Measurements from ENCODE around the gene MAP2K3.

The MAP2K3 gene

DNA sequence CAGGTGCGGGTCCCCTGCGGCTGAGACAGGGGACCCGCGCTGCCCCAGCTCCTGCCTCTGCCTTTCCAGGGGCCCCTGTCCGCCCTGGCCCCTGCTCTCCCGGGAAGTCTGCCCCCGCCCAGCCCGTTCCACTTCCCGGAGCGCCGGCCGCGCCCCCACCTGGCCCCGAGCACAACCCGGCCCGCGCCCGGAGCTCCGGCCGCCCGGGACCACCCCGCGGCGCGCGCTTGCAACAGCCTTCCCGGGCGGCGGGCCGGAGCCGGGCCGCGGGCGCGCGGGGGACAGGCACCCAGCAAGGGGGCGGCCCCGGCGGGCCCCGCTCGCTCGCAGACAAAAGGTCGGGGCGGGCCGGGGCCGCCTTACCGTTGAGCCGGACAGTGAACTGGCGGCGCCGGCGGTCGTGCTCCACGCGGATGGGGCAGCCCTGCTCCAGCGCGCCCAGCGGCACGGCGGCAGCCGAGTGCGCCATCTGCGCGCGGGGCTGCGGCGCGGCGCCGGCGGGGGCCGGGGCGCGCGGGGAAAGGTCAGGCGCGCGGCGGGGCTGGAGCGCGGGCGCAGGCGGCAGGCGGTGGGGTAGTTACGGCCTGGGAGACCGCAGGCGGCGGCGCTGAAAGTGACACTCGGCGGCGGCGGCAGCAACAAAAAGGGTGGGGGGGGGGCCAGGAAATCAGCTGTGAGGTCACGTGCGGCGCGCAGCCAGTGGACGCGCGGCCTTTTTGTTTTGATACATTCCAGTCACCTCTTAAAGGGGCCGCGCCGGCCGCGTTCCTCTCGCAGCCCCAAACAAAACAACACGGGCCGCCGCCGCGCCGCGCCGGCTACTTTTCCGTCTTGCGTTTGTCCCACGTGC, 31.5 kb upstream of the MAP2K3 start, which contains the start of gene NATD1:
Gene NATD1, minus strand, starts transcription at position 615 of the 850 bp plus-strand sequence. Its CDS starts 146 bp downstream, at position 469.
- DNase-seq (ENCODE audit: low spot score): peak; percentile 93

DNA sequence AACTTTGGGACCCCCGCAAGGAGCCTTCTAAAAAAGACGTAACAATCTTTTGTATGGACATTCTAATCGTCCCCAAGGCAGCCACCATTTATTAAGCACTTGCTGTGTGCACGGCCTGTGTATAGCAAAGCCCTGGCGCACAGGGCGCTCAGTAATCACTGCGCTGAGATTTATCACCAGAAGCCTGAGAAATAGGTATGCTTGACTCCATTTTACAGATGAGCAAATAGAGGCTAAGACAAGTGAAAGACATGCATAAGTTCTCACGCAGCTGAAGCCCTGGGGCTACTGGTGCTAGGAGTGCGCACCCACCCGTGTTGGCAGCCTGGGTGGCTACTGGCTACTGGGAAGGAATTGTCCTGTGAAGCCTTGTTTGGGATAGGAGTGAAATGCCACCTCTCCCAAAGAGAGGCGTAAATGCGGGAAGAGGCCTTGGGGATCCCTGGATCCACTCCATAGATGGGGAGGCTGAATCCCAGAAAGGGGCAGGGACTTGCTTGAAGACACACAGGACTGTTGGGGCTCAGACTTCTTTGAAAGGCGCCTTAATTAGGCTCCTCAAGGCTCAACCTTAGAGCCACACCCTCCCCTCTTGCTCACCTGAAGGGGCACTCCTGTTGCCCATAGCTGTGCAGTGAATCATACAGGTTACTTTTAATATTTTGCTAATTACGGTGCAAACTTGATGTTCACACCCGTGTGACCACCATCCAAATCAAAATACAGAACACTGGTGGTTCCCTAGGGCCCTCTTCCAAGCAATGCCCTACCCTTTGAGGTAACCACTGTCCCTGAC, 30.7 kb upstream of the MAP2K3 start:
- no peak for DNase-seq (ENCODE audit: low spot score)

- no peak for DNase-seq (ENCODE audit: low spot score)
Observed at GRCh38 chr17:21258593-21258992, 25.9 kb upstream of the MAP2K3 start.

DNA sequence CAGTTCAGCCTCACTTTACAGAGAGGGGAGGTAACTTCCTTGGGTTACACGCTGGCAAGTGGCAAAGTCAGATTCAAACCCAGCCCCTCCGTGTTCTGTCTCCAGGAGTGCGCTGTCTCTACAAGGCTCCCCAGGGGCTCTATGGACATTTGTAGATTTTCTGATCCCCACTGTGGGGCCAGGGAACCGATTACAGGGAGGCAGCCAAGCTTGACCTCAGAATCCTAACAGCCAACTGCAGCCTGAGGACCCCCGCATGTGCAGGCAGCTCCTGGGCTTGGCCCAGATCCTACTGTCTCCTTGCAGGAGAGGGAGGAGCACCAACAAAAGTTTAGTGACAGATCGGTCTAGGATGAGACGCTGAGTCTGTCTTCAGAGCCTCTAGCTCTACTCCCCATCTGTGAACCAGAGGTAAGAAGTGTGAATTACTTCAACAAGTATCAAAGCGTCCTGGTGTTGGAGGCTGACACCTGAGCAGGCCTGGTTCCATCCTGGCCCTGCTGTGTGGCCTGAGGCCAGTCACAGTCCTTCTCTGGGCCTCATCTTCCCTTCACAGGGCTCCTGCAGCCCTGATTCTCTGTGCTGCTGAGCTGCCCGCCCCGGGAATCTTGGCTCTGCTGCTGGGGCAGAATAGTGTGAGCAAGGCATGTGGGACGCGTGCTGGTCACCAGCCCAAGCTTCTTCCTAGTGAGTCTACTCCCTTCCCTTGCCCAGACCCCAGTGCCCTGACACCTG, 22.1 kb upstream of the MAP2K3 start:
- DNase-seq (ENCODE audit: low spot score): no peak

GRCh38 chr17:21263376-21263775, 21.1 kb upstream of the MAP2K3 start:
- DNase-seq (ENCODE audit: low spot score): no peak

- DNase-seq (ENCODE audit: low spot score): no peak
Observed at GRCh38 chr17:21268596-21269188, 15.8 kb upstream of the MAP2K3 start.

GRCh38 chr17:21269394-21269793, 15.1 kb upstream of the MAP2K3 start:
- no peak for DNase-seq (ENCODE audit: low spot score)

GRCh38 chr17:21271454-21272183, 12.9 kb upstream of the MAP2K3 start:
- no peak for DNase-seq (ENCODE audit: low spot score)

GRCh38 chr17:21272250-21272649, 12.3 kb upstream of the MAP2K3 start:
- no peak for DNase-seq (ENCODE audit: low spot score)

DNA sequence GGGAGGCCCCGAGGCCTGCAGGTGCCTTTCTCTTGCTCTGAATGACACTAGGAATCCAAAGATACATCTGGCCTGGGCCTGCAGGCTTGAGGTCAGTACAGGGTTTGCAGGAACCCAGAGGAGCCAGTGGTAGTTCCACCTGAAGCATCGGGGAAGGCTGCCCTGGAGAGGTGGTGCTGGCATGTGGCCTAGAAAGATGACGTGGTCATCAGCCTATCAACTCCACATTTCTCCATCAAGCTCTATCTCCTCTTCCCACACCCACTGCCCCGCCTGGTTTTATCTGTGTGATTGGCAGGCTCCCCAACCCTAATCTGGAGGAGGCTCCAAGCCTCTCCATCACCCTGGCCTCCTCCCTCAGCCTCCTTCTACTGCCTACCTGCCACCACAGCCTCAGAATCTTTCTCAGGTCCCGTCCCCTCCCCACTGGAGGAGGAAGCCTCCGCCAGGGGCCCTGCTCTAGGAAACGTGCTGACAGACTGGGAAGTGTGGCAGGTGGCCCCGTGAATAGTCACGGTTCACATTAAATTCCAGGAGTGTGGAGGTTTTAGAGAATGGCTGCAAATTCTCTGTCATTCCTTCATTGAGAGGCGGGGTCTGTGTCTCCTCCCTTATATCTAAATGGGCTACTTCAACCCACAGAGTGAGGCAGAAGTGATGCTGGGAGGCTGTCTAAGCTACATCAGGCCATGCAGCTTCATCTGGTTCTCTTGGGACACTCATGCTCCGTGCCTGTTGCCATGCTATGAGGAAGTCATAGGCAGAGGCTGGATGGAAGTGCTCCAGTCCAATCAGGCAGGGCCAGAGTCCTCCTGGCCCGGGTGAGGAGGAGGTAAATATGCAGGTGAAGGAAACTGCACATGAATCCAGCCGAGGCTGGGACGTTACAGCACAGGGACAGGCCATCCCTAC, 11.4 kb upstream of the MAP2K3 start:
- DNase-seq (ENCODE audit: low spot score): no peak

DNA sequence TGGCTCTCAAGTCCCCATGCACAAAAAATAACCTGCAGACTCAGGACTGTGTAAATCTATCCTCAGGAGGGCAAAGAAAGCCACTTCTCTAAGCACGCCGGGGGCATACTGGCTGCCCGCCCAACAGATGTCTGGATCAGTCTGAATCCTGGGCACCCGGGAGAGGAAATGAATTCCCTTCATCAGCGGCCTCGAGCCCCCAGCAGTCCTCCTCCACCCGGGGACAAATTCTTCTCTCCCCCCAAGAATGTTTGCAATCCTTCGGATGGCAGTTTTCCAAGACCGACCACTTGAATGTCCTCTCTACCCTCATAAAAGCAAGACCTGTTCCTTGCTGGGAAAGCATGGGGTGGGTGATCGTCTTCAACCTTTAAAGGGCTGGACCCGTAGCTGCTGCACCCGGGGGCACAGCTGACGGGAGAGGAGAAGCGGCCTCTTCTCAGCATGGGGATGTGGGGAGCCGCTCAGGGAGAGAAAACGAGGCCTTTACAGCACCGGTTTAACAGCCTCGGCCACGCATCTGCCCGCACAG, 9.4 kb upstream of the MAP2K3 start:
- DNase-seq (ENCODE audit: low spot score): no peak

GRCh38 chr17:21275579-21276263, 8.8 kb upstream of the MAP2K3 start:
- DNase-seq (ENCODE audit: low spot score): peak; percentile 98

- DNase-seq (ENCODE audit: low spot score): no peak
Observed at GRCh38 chr17:21276264-21276588, 8.3 kb upstream of the MAP2K3 start.

DNA sequence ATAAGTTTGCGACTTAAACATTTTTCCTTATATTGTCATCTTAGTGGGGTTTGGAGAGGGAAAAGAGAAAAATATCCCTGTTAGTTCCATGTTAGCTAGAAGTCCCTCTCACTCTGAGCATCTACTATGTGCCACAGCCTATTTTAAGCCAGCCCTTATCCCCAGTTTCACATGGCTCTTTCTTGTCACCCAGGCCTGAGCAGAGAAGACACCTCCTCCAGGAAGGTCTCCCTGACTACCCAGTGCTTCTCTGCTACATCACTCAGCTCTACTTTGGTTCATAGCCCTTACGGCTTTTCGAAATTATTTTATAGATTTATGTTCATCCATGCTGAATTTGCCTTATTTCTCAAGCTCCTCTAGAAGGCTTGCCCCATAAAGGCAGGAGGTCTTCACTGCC, 7.2 kb upstream of the MAP2K3 start:
- no peak for DNase-seq (ENCODE audit: low spot score)

GRCh38 chr17:21278450-21279197, 5.9 kb upstream of the MAP2K3 start:
- DNase-seq (ENCODE audit: low spot score): no peak

DNA sequence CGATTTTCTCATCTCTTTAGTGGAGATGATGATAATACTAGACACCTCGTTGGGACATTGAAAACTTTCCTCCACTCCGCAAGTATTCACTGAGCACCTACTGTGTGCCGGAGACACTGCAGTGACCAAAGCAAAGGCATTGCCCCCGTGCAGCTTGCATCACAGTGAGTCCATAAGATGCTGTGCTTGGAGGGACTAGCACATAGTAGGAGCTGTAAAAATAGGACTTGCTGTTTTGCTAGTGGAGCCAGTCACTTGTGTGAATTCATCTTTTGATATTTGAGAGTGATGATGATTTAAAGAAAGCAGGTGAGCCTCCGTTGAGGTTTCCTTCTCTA, 5.3 kb upstream of the MAP2K3 start:
- no peak for DNase-seq (ENCODE audit: low spot score)

GRCh38 chr17:21279582-21279981, 4.9 kb upstream of the MAP2K3 start:
- no peak for DNase-seq (ENCODE audit: low spot score)

DNA sequence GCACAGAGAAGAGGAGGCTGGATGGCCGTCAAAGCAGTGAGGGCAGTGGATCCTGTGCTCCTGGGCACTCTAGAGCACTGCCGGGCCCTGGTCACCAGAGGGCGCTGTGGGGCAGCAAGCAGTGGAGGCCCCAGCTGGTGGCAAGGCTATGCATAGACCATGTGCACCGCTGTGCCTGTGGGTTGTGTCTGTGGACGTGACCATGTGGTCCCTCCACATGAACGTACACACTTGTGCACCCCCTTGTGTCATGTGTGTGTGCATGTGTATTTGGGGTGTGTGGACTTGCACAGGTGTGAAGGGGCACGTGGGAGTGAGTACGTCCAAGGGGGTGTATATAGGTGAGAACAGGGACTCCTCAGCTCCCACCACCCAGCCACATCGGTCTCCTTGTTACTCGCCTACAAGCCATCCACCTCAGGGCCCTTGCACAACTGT, 4.4 kb upstream of the MAP2K3 start:
- peak; percentile 94 for DNase-seq (ENCODE audit: low spot score)

- no peak for DNase-seq (ENCODE audit: low spot score)
Observed at GRCh38 chr17:21282231-21282630, 2.3 kb upstream of the MAP2K3 start.
